Pulmonary artery endothelial cell (primary cell): ENCODE measurements around the gene ZNF396. TPM values are rescaled to one million over a fixed set of nuclear protein-coding genes. Genes with fewer than 3 reads are reported as not detected.

ENCODE experiments used
- DNase-seq: peaks from one replicate; pipeline ENCODE4 v3.0.0-alpha.2; 2011; ENCODE audit warnings: low read depth, low spot score
- total RNA-seq: library from RNA; depleted of rRNA; stranded (reverse); fragments of >200 nt; gene quantifications from 2 replicates; pipeline ENCODE4 v1.2.3, GENCODE V29; 2014

ZNF396 gene
- total RNA-seq, 1 donor from 2014 or later = 0.53 TPM

GRCh38 chr18:35337286-35337685 is 39.9 kb downstream of the ZNF396 start:
- no peak for DNase-seq

- no peak for DNase-seq
Observed at GRCh38 chr18:35335866-35336265, 41.3 kb downstream of the ZNF396 start.

- no peak for DNase-seq
Observed at GRCh38 chr18:35334821-35335220, 42.3 kb downstream of the ZNF396 start.

GRCh38 chr18:35334212-35334611 is 42.9 kb downstream of the ZNF396 start:
- DNase-seq = no peak

DNA sequence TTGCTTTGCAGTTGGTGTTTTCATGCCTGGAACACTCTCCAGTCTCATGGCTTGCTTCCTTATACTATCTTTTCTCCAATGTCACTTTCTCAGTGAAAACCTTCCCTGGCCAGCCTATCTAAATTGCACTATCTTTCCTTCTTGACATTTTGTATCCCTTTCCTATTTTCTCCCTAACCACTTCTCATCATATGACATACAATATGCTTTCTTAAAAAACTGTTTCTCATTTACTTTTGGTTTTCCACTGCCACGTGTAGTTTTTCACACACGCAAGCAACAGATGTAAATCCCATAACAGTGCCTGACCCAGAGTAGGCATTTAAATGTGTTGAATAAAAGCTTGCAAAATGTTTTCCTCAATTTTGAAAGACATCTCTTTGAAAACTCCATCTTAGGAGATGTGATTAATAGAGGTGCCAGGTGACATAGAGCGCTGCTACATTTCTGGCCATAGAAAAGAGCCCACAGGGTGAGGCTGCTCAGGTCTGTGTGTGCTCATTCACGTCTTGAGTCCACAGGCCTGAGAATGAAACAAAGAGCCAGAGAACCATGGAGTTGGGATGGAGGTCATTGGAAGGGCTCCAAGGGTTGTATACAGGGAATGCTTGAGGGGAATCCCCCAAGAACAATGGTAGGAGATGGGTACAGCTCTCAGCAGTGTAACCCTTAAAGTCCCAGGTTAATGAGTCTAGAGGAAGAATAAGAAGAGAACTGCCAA is 45.6 kb downstream of the ZNF396 start:
- DNase-seq = peak; percentile 33

- DNase-seq = no peak
Observed at GRCh38 chr18:35328868-35329267, 48.3 kb downstream of the ZNF396 start.

- DNase-seq = no peak
Observed at GRCh38 chr18:35326695-35327387, 50.3 kb downstream of the ZNF396 start.

- no peak for DNase-seq
Observed at GRCh38 chr18:35324926-35325655, 52.0 kb downstream of the ZNF396 start.

DNA sequence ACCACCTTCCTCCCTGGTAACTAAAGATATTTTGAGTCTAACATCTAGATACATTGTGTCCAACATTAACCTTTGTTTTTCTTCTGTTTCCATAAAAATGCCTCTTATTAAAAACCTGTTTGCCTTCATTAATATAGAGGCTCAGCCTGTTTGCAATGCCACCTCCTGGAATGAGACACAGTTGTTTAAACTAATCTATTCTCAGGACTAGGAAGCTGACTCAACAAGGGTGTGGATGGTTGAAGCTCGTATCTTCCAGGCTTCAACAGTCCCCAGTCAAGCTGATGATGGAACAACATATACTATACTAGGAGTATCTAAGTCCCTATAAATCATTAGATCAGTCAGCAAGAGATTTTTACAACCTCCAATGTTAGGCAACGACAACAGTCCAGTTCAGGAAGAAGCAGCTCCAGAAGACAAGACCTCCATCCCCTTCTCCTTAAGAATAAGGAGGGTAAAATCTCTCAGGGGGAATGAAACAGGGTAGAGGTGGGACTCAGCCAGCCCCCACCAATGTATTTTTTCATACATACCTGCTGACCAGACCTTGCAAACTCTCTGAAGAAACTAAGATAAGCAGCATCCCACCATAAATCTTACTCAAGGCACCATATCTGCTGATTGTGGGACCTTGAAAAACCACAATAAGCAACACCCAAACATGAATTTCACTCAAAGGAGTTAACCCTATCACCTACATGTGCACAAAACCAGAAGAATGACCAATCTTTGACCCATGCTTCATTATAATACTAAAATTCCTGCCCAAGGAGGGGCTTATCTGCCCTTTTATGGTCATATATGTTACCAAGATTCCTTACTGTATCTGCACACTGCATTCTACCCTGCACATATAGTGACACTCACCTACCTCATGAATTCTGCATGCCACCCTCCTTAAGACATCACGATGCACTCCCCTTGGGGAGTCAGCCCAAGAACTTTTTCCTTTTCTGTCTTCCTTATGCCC is 54.4 kb downstream of the ZNF396 start:
- no peak for DNase-seq

Other genes with a start within 250 kb of the ZNF396 start
- gene ZNF397, start 136.3 kb downstream of the ZNF396 start, total RNA-seq = 3.8 and 4.4 TPM in 2 replicates
- 11.3 and 11.9 TPM in 2 replicates for gene ZSCAN30, start 87.1 kb downstream of the ZNF396 start, total RNA-seq
- 26.8 and 43.7 TPM in 2 replicates for gene ZNF24, start 32.9 kb downstream of the ZNF396 start, total RNA-seq
- gene INO80C, start 120.6 kb upstream of the ZNF396 start, total RNA-seq = 15.8 and 20.4 TPM in 2 replicates
- 261 and 293 TPM in 2 replicates for gene GALNT1, start 204.4 kb upstream of the ZNF396 start, total RNA-seq